ENCODE results near the gene PDF. TPM values are rescaled to one million over a fixed set of nuclear protein-coding genes. Genes with fewer than 3 reads are reported as not detected.
A peak's percentile ranks its signal among the peaks of the same experiment; 100 is the strongest.

PDF gene
- total and polyA plus RNA-seq, 2 of the 13 experiments (the other 11 are each of a cell fraction or from before 2014, with no cell fraction given), result 12.4 to 48.8 TPM

DNA sequence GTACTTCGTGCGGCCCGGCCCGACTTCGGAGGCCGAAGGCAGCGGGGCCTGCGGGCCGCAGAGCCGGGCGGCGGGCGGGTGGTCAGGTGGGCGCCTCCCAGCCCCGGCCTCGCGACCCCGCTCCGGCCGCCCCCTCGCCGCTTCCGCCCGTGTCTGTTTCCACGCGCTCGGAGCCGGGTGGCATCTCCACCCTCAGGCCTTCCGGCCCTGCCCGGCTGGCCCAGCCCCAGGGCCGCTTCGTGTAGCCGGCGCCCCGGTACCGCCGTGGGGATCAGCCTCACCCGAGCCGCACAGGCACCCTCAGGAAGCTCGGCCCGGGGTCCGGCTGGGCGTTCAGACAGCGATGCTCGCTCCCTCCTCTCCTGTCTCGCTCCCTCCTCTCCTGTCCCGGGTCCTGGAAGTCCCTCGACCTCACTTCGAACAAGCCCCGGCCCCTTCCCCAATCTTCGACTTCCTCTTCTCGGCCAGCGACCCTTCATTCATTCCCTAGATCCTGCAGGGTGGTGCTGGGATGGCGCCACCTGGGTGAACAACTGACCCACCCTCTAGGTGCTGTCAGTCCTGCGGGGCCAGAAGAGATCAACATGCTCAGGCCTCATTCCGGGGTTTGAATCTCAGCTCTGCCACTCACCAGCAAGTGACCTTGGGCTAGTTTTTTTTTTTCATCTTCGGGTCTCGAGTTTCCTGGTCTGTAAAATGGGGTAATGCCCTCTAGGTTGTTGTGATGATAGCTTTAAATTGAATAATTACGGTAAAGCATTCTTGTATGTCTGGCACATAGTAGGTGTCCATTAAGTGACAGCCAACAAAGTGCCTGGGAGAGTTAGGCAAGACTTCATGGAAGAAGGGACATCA is 18.6 kb downstream of the PDF start (continued):
- TF ChIP-seq SSRP1 (CRISPR knock-in tag; IDR thresholded peaks at IDR 0.05) (no peak; the same call in 1 of the 2 replicates), JDP2 (CRISPR knock-in tag; IDR thresholded peaks at IDR 0.05; ENCODE audit: borderline replicate concordance) (no peak), ZNF883 (CRISPR knock-in tag; IDR thresholded peaks at IDR 0.05; ENCODE audit: not compliant biosample characterization) (peak; percentile 23), ZNF567 (CRISPR knock-in tag; IDR thresholded peaks at IDR 0.05; ENCODE audit: borderline replicate concordance) (no peak), SIN3B (IDR thresholded peaks at IDR 0.05; ENCODE audit: low read length) (no peak), SMAD1 (CRISPR knock-in tag; IDR thresholded peaks at IDR 0.05; ENCODE audit: borderline replicate concordance, low read depth) (no peak), ATF7 (IDR thresholded peaks at IDR 0.05) (no peak), ATF7 (CRISPR knock-in tag; IDR thresholded peaks at IDR 0.05) (0 out of 2 replicates have a peak, but pooled peaks have one; percentile 23), NFYC (CRISPR knock-in tag; IDR thresholded peaks at IDR 0.05) (no peak), NR2F1 (CRISPR knock-in tag; IDR thresholded peaks at IDR 0.05) (peak in 1 of 2 experiments; percentile 11; a peak in 1 of 4 replicates), RAD51 (IDR thresholded peaks at IDR 0.05; ENCODE audit: borderline replicate concordance) (no peak), ZNF563 (CRISPR knock-in tag; IDR thresholded peaks at IDR 0.05) (peak; percentile 97; the same call in 1 of the 2 replicates), ZNF816 (CRISPR knock-in tag; IDR thresholded peaks at IDR 0.05; ENCODE audit: borderline replicate concordance) (no peak), HOXA9 (CRISPR knock-in tag; IDR thresholded peaks at IDR 0.05; ENCODE audit: borderline replicate concordance) (no peak), ZNF720 (CRISPR knock-in tag; IDR thresholded peaks at IDR 0.05) (no peak), KLF15 (CRISPR knock-in tag; IDR thresholded peaks at IDR 0.05; ENCODE audit: borderline replicate concordance) (peak; percentile 88)
- TF ChIP-seq, protein P1, sequence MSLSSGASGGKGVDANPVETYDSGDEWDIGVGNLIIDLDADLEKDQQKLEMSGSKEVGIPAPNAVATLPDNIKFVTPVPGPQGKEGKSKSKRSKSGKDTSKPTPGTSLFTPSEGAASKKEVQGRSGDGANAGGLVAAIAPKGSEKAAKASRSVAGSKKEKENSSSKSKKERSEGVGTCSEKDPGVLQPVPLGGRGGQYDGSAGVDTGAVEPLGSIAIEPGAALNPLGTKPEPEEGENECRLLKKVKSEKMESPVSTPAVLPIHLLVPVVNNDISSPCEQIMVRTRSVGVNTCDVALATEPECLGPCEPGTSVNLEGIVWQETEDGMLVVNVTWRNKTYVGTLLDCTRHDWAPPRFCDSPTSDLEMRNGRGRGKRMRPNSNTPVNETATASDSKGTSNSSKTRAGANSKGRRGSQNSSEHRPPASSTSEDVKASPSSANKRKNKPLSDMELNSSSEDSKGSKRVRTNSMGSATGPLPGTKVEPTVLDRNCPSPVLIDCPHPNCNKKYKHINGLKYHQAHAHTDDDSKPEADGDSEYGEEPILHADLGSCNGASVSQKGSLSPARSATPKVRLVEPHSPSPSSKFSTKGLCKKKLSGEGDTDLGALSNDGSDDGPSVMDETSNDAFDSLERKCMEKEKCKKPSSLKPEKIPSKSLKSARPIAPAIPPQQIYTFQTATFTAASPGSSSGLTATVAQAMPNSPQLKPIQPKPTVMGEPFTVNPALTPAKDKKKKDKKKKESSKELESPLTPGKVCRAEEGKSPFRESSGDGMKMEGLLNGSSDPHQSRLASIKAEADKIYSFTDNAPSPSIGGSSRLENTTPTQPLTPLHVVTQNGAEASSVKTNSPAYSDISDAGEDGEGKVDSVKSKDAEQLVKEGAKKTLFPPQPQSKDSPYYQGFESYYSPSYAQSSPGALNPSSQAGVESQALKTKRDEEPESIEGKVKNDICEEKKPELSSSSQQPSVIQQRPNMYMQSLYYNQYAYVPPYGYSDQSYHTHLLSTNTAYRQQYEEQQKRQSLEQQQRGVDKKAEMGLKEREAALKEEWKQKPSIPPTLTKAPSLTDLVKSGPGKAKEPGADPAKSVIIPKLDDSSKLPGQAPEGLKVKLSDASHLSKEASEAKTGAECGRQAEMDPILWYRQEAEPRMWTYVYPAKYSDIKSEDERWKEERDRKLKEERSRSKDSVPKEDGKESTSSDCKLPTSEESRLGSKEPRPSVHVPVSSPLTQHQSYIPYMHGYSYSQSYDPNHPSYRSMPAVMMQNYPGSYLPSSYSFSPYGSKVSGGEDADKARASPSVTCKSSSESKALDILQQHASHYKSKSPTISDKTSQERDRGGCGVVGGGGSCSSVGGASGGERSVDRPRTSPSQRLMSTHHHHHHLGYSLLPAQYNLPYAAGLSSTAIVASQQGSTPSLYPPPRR (CRISPR knock-in tag; IDR thresholded peaks at IDR 0.05; ENCODE audit: borderline replicate concordance), result no peak
- TF ChIP-seq, protein P2, sequence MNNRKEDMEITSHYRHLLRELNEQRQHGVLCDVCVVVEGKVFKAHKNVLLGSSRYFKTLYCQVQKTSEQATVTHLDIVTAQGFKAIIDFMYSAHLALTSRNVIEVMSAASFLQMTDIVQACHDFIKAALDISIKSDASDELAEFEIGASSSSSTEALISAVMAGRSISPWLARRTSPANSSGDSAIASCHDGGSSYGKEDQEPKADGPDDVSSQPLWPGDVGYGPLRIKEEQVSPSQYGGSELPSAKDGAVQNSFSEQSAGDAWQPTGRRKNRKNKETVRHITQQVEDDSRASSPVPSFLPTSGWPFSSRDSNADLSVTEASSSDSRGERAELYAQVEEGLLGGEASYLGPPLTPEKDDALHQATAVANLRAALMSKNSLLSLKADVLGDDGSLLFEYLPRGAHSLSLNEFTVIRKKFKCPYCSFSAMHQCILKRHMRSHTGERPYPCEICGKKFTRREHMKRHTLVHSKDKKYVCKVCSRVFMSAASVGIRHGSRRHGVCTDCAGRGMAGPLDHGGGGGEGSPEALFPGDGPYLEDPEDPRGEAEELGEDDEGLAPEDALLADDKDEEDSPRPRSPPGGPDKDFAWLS (CRISPR knock-in tag; IDR thresholded peaks at IDR 0.05; ENCODE audit: borderline replicate concordance), result 0 out of 2 replicates have a peak, but pooled peaks have one; percentile 55
- TF ChIP-seq, protein P3, sequence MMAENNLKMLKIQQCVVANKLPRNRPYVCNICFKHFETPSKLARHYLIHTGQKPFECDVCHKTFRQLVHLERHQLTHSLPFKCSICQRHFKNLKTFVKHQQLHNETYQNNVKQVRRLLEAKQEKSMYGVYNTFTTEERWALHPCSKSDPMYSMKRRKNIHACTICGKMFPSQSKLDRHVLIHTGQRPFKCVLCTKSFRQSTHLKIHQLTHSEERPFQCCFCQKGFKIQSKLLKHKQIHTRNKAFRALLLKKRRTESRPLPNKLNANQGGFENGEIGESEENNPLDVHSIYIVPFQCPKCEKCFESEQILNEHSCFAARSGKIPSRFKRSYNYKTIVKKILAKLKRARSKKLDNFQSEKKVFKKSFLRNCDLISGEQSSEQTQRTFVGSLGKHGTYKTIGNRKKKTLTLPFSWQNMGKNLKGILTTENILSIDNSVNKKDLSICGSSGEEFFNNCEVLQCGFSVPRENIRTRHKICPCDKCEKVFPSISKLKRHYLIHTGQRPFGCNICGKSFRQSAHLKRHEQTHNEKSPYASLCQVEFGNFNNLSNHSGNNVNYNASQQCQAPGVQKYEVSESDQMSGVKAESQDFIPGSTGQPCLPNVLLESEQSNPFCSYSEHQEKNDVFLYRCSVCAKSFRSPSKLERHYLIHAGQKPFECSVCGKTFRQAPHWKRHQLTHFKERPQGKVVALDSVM (CRISPR knock-in tag; IDR thresholded peaks at IDR 0.05), result peak; percentile 71; the same call in 1 of the 2 replicates
